ENCODE data around the gene CHST12.
"Not testable (repeated sequence)": the region's sequence is repeated elsewhere in the genome, so short reads cannot be mapped to it uniquely, and the experiment has no call there.

CHST12 gene

DNA sequence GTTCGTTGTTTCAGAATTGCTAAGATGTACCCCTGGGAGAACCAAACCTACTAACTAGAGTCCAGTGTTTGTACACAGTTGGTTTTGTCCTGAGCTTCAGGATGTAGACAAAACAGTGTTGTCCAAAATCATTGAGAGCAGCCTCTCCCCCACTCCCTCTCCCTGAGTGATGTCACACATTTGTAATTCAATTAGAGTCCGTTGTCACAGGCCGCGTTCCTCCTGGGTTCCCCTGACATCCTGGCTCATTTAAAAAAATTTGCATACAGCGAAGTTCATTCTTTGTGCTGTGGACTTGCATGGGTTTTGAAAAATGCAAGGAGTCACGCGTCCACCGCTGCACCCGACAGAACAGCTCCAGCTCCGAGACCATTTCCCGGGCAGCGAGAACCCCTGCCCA lies 62.5 kb downstream of the CHST12 start:
- no peak for DNase-seq

DNA sequence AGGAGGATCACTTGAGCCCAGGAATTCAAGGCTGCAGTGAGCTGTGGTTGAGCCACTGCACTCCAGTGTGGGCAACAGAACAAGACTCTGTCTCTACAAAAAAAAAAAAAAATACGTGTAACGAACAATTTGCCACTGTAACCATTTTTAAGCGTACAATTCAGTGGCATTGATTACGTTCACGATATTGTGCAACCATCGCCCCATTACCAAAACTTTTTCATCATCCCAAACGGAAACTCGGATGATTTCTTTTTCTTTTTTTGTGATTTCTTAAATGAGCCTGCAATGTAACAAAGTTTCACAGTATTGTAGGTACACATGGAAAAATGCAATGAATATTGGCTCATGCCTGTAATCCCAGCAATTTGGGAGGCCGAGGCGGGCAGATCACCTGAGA lies 63.3 kb downstream of the CHST12 start:
- no peak for DNase-seq

DNA sequence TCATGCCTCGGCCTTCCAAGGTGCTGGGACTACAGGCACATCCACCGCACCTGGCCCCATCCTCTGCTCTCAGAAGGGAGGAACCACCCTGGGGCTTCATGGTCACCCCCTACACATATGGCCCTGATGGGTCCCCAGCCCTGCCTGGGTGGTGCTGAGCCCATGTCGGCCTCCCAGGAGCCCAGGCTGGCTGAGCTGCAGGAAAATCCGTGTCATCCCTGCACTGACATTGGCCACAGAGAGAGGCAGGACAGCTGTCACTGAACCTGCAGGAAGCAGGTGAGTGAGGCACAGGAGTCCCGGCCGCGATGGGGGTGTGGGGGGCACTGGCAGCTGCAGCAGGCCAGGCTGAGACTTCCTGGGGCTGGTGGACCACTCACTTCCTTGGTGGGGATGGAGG lies 64.8 kb downstream of the CHST12 start:
- no peak for DNase-seq

DNA sequence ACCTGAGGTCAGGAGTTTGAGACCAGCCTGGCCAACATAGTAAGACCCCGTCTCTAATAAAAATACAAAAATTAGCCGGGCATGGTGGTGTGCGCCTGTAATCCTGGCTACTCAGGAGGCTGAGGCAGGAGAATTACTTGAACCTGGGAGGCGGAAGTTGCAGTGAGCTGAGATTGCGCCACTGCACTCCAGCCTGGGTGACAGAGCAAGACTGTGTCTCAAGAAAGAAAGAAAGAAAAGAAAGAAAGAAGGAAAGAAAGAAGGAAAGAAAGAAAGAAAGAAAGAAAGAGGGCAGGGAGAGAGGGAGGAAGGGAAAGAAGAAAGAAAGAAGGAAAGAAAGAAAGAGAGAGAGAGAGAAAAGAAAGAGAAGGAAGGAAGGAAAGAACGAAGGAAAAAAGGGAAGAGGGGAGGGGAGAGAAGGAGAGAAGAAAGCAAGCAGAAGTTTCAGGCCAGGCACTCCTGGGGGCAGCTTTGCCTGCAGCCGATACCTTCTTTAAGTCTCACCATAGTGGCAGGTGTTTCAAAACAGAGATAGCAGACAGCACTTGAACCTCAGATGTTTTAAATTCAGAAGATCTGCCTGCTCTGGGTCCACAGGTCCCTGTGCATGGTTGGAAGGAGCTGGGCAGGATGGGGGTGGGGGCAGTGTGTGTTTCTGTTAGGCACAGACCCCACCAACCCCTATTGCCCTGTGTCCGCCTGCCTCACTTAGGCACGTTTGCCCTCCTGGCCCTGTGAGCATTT lies 66.2 kb downstream of the CHST12 start:
- not testable (repeated sequence) for DNase-seq

DNA sequence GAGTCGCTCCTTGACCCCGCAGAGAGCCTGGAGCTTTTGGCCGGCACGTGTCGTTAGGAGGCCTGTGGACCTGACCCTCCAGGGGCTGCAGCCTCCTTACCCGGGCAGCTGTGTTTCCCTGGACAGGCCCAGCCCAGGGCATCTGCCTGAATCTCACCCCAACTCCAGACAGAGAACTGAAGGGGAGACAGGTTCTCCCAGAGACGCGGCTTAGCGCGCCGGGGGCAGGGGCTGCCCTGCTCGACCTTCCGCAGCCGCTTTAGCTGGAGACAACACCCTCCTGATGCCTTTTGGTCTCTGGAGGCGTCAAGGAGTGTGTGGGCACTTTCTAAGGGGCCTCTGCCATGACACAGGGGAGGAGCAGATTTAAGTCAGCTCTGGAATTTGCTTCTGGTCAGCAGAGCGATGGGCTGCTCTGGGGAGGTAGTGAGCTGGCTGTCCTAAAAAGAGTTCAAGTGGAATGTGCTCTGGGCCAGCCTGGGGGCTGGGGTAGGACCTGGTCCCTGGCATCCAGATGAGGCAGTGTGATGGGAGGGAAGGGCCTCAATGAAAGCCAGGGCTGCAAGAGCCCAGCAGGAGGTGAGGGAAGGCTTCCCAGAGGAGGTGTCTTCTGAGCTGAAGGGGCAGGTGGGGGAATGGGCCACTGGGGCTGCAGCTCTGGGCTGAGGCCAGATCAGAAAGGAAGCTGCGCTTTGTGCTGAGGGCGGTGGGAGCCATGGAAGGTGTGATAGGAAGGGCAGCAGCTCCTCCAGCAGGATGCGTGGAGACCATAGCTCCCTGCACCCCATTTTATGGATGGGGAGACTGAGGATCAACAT lies 67.0 kb downstream of the CHST12 start:
- DNase-seq = no peak

DNA sequence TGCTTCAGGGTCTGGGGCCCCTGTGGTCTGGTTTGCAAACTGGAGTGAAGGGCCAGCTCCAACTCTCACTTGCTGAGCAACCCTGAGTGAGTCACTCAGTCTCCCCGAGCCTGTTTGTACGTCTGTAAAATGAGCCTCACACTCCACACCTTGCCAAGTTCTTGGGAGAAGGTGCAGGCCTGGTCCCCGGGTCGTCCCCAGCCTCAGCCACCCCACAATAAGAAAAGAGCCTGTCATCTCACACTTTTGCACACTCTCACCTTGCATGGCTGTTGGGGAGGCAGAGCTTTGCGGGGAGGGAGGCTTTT lies 67.6 kb downstream of the CHST12 start:
- DNase-seq = no peak

DNA sequence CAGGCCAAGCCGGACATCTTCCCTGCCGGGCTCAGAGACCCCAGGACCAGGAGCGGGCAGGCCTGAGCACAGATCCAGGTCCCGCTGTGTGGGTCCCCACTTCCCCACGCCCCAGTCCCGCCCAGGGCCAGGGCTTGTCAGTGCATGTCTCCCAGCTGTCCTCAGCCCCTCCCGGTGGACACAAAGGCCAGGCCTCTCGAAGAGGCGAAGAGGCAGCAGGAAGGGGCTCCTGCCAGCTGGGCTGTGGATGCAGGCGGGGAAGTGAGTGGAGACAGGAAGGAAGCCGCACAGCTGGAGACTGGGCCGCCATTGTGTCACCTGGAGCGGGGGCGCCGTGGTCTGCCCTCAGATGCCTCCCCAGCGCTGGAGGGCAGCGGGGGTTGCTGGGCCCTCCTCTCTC lies 68.0 kb downstream of the CHST12 start:
- DNase-seq = no peak

DNA sequence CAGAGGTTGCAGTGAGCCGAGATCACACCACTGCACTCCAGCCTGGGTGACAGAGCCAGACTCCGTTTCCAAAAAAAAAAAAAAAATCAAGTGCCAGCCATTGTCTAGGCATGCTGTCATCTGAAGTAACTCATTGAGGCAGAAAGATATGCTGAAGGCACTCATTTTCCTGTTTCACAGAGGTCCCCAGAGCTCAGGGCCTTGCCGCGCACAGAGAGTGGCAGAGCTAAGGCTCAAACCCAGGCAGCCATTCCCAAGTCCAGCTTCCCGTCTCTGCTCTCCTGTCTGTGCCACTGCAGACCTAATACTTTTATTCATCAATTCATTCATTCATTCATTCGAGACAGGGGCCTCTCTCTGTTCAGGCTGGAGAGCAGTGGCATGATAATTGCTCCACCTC lies 69.3 kb downstream of the CHST12 start:
- no peak for DNase-seq

DNA sequence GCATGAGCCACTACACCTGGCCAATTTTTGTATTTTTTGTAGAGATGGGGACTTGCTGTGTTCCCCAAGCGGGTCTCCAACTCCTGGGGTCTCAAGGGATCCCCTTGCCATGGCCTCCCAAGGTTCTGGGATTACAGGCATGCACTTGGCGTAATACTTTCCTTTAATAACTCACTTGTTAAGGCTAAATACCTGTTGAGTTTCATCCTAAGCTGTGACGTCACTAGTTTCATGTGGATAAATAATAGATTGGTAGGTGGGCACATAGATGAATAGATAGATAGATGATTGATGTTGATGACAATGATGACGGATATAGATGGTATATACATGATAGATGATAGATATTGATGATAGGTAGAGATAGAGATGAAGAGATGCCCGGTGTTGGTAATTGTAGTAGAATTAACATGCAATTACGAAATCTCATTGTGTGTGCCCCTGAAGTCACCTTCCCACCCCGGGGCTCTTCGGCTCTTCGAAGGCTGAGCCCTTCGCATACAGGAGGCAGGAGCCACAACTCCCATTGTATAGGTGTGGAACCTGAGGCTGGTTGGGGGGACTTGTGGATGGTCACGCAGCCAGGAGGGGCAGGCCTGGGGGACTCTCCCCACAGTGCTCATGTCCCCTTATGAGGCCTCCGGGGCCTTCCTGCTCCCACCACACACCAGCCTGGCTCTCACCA lies 70.2 kb downstream of the CHST12 start:
- no peak for DNase-seq

DNA sequence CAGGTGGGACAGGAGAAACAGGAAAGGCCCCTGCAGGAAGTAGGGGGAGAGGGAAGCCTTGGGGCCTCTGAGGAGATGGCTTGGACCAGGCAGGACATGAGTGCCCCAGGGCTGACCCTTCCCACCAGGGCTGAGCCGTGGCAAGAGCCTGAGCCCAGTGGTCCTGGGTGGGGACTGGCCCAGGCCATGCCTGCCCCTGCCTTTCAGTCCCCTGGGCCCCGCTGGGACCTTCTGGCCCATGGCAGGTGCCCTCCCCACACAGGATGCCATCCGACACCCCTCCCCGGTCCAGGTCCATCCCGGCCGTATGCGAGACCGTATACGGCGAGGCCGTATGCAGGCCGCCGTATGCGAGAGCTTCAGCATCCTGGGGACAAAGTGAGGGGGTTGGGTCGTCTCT lies 70.8 kb downstream of the CHST12 start:
- DNase-seq = no peak

DNA sequence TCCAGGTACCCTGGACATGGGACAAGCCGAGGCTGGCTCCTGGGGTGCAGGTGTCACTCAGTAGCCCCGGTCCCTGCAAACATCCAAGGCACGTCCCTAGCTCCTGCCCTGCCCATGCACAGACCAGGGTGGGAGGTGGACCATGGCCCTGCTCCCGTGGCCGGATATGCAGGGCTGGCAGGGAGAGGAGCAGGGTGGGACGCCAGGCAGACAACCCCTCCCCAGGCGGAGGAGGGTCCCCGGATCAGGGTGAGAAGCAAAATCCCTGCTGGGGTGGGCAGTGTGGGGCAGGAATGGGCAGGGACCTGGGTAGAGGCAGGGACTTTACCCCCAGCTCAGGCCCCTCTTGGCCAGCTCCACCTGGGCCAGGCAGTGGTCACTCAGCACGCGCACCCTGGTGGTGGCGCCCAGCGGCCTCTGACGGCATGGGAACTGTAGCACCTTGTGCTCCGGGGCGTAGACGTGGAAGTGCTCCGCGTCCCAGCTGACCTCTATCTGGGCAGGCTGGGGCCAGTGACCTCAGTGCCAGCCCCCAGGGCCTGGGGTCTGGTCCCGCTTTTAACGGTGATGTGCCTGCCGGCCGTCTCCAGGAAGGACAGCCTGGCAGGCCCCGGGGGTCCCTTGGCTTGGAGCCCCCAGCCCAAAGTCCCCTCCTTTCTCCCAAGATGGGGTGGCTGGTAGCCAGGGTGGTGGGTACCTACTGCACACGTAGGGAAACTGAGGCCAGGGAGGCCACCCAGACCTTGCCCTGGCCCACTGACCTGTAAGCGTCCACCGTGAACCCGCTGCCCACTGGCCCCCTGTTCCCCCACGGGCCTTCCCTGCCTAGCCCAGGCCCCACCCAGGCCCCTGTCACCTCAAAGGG lies 71.6 kb downstream of the CHST12 start:
- DNase-seq = no peak

DNA sequence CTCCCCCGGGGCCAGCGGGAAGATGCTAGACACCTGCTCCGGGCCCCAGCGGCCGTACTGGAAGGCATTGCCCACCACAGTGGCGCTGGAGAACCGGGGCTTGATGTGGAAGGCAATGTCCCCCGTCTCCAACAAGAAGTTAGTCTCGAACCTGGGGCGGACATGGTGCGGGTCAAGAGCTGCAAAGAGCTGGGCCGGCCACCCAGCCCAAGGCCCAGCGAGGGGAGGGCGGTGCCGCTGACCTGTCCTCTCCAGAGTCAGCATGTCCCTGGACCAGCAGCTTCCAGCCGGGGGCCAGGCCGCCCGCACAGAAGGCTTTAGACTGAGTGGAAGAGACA lies 72.2 kb downstream of the CHST12 start:
- no peak for DNase-seq

DNA sequence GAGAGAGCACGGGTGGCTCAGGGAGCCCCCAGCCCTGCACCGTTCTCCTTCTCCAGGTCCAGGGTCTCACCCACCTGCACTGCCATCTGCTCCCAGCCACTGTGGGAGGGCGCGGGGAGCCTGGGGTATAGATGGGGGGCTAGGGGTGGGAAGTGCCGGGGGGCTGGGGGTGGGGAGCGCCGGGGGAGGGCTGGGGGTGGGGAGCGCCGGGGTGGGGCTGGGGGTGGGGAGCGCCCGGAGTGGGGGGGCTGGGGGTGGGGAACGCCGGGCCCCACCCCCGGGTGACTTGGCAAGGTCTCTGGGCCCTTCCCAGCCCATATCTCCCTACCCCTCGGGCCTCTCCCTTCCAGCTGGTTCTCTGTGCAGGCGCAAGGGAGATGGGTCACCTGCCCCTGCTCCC lies 72.9 kb downstream of the CHST12 start, which contains the start of gene GRIFIN:
Gene GRIFIN (minus strand): TSS at position 101 of the 400 bp plus-strand sequence. CDS start 15 bp downstream, at position 86.
- DNase-seq = no peak

DNA sequence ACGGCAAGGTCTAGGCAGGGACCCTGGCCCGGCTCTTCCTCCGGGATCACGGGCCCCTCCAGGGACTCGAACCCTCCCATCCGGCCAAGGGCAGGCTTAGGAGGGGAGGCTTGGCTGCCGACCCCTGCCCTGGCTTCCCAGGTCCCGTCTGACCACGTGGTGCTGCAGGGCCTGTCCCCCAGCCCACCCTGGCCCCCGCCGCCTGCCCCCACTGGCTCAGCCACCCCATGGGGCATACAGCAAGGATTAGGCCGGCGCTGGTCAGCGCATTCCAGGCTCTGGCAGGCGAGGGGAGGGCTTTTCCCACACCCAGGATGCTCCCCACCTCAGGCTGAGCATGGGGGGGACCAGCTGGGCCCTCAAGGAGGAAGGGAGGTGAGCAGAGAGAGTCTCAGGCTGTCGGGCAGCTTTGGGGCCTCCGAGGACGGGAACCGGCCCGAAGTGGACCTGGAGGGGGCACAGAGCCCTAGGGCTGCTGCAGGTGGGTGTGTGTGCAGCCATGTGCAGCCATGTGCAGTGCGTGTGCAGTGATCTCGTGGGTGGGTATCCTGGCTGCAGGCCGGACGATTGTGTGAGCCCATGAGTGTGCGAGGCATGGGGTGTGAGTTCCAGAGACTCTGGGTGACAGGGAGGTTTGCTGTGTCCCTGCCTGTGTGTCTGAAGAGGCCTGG lies 73.5 kb downstream of the CHST12 start:
- DNase-seq = no peak

DNA sequence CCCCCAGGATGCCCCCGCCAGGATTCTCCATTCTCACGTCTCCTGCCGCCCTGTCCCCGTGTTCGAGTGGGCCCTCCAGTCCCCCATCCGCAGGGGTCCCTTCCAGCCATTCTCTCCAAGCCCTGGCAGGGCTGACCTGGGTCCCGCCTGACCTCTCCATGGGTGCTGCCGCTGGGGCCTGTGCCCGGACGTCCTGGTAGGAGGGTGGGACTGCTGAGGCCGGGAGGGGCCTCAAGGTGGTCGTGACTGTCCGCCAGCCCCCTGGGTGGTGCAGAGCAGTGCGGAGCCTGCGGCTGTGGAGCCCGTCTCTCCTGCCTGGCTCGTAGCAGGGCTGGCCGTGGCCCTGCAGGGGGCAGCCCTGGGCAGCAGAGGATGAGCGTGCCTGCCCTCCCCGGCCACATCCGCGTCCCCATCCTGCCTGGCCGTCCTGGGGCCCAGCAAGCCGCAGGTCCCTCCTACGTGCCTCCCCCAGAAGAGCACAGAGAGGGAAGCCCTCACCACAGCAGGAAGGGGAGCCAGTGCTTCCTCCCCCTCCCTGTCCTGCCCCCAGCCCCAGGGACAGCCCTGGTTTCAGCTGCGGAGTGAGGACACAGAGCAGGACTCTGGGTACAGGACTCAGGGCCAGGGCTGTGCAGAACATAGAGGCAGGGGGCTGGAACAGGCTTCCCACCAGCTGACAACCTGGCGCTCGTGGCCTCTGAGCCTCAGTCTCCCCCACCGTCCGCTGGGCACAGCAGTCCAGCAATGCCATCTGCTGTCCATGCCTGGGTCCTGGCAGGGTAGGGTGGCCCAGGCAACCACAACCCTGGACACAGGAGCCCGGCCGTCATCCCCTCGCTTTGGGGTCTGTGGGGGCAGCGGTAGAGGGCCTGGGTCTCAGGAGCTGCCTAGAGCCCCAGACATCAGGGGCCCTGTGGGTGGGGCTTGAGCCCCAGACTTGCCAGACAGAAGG lies 74.3 kb downstream of the CHST12 start:
- DNase-seq = peak; percentile 53 to 69

DNA sequence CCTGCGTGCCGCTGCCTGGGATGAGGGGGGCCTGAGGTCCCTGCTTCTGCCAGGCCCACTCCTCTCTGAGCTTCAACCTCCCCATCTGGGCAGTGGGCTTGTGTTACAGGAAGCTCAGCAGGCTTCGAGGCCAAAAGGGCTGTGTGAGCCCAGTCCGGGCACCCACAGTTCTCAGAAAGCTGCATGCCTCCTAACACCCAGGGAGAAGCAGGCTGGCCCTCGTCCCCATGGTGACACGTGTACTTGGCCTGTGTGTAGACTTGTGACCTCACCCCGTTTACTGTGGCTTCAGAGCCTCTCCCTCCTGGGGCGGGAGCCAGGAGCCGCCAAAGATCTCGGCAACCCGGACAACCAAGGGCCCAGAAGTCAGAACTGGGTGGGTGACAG lies 75.0 kb downstream of the CHST12 start:
- no peak for DNase-seq

DNA sequence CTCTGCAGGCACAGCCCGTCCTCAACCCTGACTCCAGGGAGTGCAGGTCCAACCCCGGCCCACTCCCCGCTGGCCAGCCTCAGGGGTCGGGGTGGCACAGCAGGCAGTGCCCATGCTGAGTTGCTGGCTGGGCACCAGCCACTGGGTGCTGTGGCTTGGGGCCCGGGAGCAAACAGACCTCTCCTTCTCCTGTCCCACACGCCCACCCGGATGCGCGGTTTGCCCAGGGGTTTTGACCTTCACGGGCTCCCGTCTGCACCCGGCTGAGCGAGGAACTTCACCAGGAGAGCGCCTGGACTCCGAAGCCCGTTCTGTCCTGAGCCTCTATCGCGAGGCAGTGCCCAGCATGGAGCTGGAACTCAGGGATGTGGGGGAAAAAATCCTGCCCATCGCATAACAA lies 75.4 kb downstream of the CHST12 start:
- no peak for DNase-seq

DNA sequence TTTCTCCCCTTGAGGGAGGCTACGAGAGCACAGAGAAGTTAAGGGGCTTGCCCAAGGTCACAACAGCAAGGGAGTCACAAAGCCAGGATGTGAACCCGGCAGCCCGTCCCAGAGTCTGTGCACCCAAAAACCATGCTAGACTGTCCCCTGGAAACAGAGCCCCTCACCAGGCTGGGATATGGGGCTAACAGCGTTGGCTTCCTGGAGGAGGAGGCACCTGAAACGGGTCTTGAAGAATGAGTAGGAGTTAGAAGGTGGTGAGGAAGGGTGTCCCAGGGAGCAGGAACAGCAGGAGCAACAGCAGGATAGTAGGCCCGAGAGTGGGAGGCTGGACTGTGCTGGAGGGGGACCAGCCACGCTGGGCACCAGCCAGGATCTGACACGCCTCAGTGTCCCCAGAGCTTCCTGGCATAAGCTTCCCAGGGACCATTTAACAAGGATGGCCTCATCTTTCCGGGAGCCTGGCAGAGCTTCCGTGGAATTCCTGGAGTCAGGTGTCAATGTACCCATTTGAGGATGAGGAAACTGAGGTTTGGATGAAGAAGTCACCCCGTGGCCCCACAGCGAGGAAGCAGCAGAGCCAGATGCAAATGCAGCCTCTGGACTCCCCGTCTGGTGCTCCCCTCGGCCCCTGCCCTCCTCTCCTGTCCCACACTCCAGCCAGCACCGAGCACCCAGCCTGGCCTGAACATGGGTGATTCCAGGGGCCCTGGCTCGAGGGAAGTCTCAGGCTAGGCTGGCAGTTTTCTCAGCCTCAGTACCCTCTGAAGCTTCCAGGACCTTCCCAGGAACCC lies 76.1 kb downstream of the CHST12 start:
- no peak for DNase-seq

DNA sequence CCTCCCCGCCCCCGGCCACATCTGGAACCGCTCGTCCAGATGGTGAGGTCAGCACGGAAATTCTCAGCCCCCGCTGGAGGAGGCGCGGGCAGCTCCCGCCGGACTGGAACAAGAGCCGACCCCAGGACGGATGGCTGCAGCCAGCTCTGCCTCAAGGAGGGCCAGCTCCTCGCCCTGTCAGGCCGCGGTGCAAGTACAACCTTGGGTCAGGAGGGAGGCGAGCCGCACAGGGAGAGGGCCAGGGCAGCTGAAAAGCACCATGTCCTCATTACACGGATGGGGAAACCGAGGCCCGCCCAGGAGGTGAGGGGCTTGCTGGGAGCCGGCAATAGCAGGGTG lies 76.6 kb downstream of the CHST12 start:
- no peak for DNase-seq

DNA sequence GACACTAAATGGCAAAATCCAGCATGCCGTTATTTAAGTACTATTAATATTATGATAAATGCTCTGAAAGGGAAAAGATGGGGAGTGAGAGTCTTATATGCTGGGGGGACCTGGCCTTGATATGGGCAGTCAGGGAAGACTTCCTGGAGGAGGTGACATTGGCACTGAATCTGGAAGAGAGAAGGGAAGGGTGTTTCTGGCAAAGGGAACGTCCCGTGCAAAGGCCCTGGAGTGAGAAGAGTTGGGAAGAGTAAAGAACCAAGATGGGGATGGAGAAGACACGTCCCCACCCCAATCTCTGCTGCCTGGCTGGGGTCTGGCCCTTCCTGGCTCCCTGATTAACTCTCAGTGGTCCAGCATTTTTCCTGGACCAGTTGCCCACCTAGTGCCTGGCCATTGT lies 77.8 kb downstream of the CHST12 start:
- no peak for DNase-seq

Measured in stimulated activated CD4-positive, alpha-beta T cell treated with anti-CD3 and anti-CD28 coated beads, Interleukin-2, amount 100 ng/mL, for 24 hours (primary cell).